HG02798 (cell line): ENCODE results near the gene ANKRD10.

Experiments
- ATAC-seq: cut with Tn5 transposase; IDR thresholded peaks from one replicate; pipeline ENCODE4 v1.9.1; 2021; ENCODE audit warnings: mild to moderate bottlenecking; ENCODE audit not compliant: unreplicated experiment, poor library complexity

The ANKRD10 gene

GRCh38 chr13:110836605-110836903, 78.3 kb downstream of the ANKRD10 start:
- no peak for ATAC-seq

- ATAC-seq = no peak
Measured at GRCh38 chr13:110835721-110836604, 78.9 kb downstream of the ANKRD10 start.

- no peak for ATAC-seq
Measured at GRCh38 chr13:110834572-110834971, 80.3 kb downstream of the ANKRD10 start.

- ATAC-seq = no peak
Measured at GRCh38 chr13:110832531-110832930, 82.3 kb downstream of the ANKRD10 start.

- no peak for ATAC-seq
Measured at GRCh38 chr13:110832205-110832479, 82.7 kb downstream of the ANKRD10 start.

- ATAC-seq = no peak
Measured at GRCh38 chr13:110831437-110832204, 83.2 kb downstream of the ANKRD10 start.

- no peak for ATAC-seq
Measured at GRCh38 chr13:110830800-110831371, 84.0 kb downstream of the ANKRD10 start.

GRCh38 chr13:110830331-110830730, 84.5 kb downstream of the ANKRD10 start:
- no peak for ATAC-seq

GRCh38 chr13:110829486-110829885, 85.4 kb downstream of the ANKRD10 start:
- ATAC-seq = no peak

GRCh38 chr13:110828705-110829104, 86.2 kb downstream of the ANKRD10 start:
- no peak for ATAC-seq
